ENCODE results near the gene PIM3. TPM values are rescaled to one million over a fixed set of nuclear protein-coding genes. Genes with fewer than 3 reads are reported as not detected.

The PIM3 gene
- total and polyA plus RNA-seq, 10 of the 15 experiments (the other 5 are each of a cell fraction or from before 2014, with no cell fraction given), result 0.31 to 60.8 (median 12.4) TPM

- TF ChIP-seq ZNF592 (IDR thresholded peaks at IDR 0.05) (no peak; the same call in 1 of the 2 replicates), GATAD2B (conservative IDR thresholded peaks at IDR 0.05; ENCODE audit: low read depth) (no peak; the same call in 1 of the 2 replicates), ZZZ3 (IDR thresholded peaks at IDR 0.05; ENCODE audit: control insufficient read depth, insufficient read length, low read depth) (no peak), STAT3 (IDR thresholded peaks at IDR 0.05; ENCODE audit: low read depth, low read length) (no peak), ZBTB11 (CRISPR knock-in tag; IDR thresholded peaks at IDR 0.05) (no peak), MYB (IDR thresholded peaks at IDR 0.05; ENCODE audit: borderline replicate concordance, low read depth, low read length) (no peak), RBBP5 (conservative IDR thresholded peaks at IDR 0.05) (no peak), E4F1 (IDR thresholded peaks at IDR 0.05; ENCODE audit: borderline replicate concordance, partially characterized antibody) (no peak), JUND (IDR thresholded peaks at IDR 0.05; ENCODE audit: low read depth, low read length) (peak; percentile 91), MTA3 (IDR thresholded peaks at IDR 0.05; ENCODE audit: borderline replicate concordance, low read length) (no peak), IRF4 (IDR thresholded peaks at IDR 0.05; ENCODE audit: low read depth, low read length) (0 out of 2 replicates have a peak, but pooled peaks have one; percentile 27), CHD4 (IDR thresholded peaks at IDR 0.05) (no peak), IKZF2 (IDR thresholded peaks at IDR 0.05) (peak; percentile 36 to 74; a peak in 3 of 4 replicates), BCLAF1 (IDR thresholded peaks at IDR 0.05) (no peak), RCOR1 (conservative IDR thresholded peaks at IDR 0.05; ENCODE audit: low read depth, low read length) (peak; percentile 88; the same call in 1 of the 2 replicates), NRF1 (conservative IDR thresholded peaks at IDR 0.05; ENCODE audit: low read depth, low read length) (no peak), HDAC2 (IDR thresholded peaks at IDR 0.05) (no peak)
These were observed 10.1 kb downstream of the PIM3 start (continued) for GRCh38 chr22:49970528-49971231.
